HepG2 (cell line): Measurements from ENCODE around the gene STMN1. TPM values are rescaled to one million over a fixed set of nuclear protein-coding genes. Genes with fewer than 3 reads are reported as not detected.

ENCODE experiments used
- ATAC-seq: fragments of 200-7000 bp; cut with Tn5 transposase; 3 replicates; pipeline ENCODE4 v1.9.1; 2020; ENCODE audit warnings: mild to moderate bottlenecking, moderate library complexity
- BruUV-seq: library from RNA; stranded (reverse); fragments of 400-500 nt; replicated peaks from 2 replicates; lab custom pipeline; 2021; lab: Mats Ljungman, UMichigan
- CTCF ChIA-PET: fragments of 300-600 bp; formaldehyde crosslinking; extraction: SDS; loops from one replicate; lab custom pipeline; 2021; ENCODE audit warnings: low total read pairs, inconsistent platforms, low intra/inter-chr PET ratio; lab: Yijun Ruan, JAX
- POLR2A ChIA-PET: fragments of 350-600 bp; sonication (Branson Sonifier 250); formaldehyde crosslinking; loops from one replicate; lab custom pipeline; 2020; ENCODE audit warnings: antibody characterized with exemption, inconsistent platforms; lab: Yijun Ruan, JAX
- DNase-seq: peaks from one replicate; pipeline ENCODE4 v3.0.0-alpha.2; 2015; ENCODE audit warnings: low spot score
- FAIRE-seq: peaks from 3 replicates; lab custom pipeline; 2011; peaks lifted over from hg19 to GRCh38; lab: Jason Lieb, UNC
- H2AFZ ChIP-seq: one replicate; pipeline ENCODE4 v1.6.1; 2011; ENCODE audit warnings: low read length, inconsistent platforms
- H3K27ac ChIP-seq: fragments of 300-600 bp; 3 replicates; pipeline ENCODE4 v1.8.0; 2011; ENCODE audit warnings: mixed run types, mild to moderate bottlenecking, mixed read lengths, low read length, inconsistent platforms; ENCODE audit not compliant: insufficient read depth; ENCODE audit errors: extremely low read length
- H3K27me3 ChIP-seq, 2 experiments: fragments of 200-600 bp in 1 of 2; 2 replicates in 1 of 2; 3 replicates in 1 of 2; pipeline versions ENCODE4 v1.6.0 to v1.8.0; 2011; ENCODE audit warnings: low read length in 2 of 2, mild to moderate bottlenecking in 2 of 2, moderate library complexity in 2 of 2, inconsistent platforms in 1 of 2; ENCODE audit not compliant: insufficient read depth in 2 of 2, control insufficient read depth in 1 of 2
- H3K36me3 ChIP-seq, 2 experiments: fragments of 200-600 bp in 1 of 2; replicated peaks in 1 of 2; 2 replicates in 1 of 2; 3 replicates in 1 of 2; pipeline versions ENCODE4 v1.5.1 to v1.8.0; 2011; ENCODE audit warnings: low read length in 2 of 2, inconsistent platforms in 1 of 2; ENCODE audit not compliant: insufficient read depth in 2 of 2, control insufficient read depth in 1 of 2
- H3K4me1 ChIP-seq: 2 replicates; pipeline ENCODE4 v1.5.1; 2012; ENCODE audit warnings: low read length, inconsistent platforms; ENCODE audit not compliant: insufficient read depth
- H3K4me2 ChIP-seq: 2 replicates; pipeline ENCODE4 v1.6.0; 2011; ENCODE audit warnings: low read depth, low read length, inconsistent platforms
- H3K4me3 ChIP-seq, 3 experiments: fragments of 200-600 bp in 1 of 3; sonication (generic), shearing (Covaris generic) in 1 of 3; replicated peaks in 1 of 3; 2 replicates each; pipeline ENCODE4 v1.5.1; 2011 to 2016; ENCODE audit warnings: low read length in 3 of 3, inconsistent platforms in 2 of 3, low read depth in 2 of 3, mild to moderate bottlenecking in 2 of 3, control low read depth in 1 of 3, mixed read lengths in 1 of 3; ENCODE audit not compliant: insufficient read depth in 1 of 3
- H3K79me2 ChIP-seq: one replicate; pipeline ENCODE4 v1.6.1; 2011; ENCODE audit warnings: low read length, inconsistent platforms; ENCODE audit not compliant: insufficient read depth
- H3K9ac ChIP-seq: 2 replicates; pipeline ENCODE4 v1.6.0; 2011; ENCODE audit warnings: mild to moderate bottlenecking, low read depth, low read length, inconsistent platforms; ENCODE audit not compliant: insufficient read depth
- H3K9me3 ChIP-seq: 2 replicates; pipeline ENCODE4 v1.5.1; 2012; ENCODE audit warnings: mild to moderate bottlenecking, low read length
- H4K20me1 ChIP-seq: 2 replicates; pipeline ENCODE4 v1.6.0; 2011; ENCODE audit warnings: inconsistent platforms, mild to moderate bottlenecking, low read length, moderate library complexity; ENCODE audit not compliant: insufficient read depth
- MED8 ChIP-seq: sonication (generic); formaldehyde crosslinking; IDR thresholded peaks from 2 replicates; pipeline ENCODE4 v1.8.1; 2023; ENCODE audit warnings: mild to moderate bottlenecking, missing genetic modification reagents; ENCODE audit not compliant: insufficient replicate concordance
- PATZ1 ChIP-seq: sonication (generic); formaldehyde crosslinking; IDR thresholded peaks from 2 replicates; pipeline ENCODE4 v1.4.0; 2020; ENCODE audit warnings: missing genetic modification reagents
- ZNF333 ChIP-seq: sonication (generic); formaldehyde crosslinking; IDR thresholded peaks from 2 replicates; pipeline ENCODE4 v1.4.0; 2020; ENCODE audit warnings: mild to moderate bottlenecking, missing genetic modification reagents, borderline replicate concordance
- ZNF7 ChIP-seq: IDR thresholded peaks from 2 replicates; pipeline ENCODE4 v1.6.1; 2016; ENCODE audit warnings: missing biosample characterization, missing genetic modification reagents
- WGBS: methylation state at CpG from one replicate; pipeline ENCODE4 v1.1.6; 2017; ENCODE audit warnings: low lambda C conversion rate; 5-methylcytosine and 5-hydroxymethylcytosine counted together
- in situ Hi-C: cut with HindIII; loops from 2 replicates; pipeline ENCODE4 v1.10.0; 2017; ENCODE audit warnings: low pct_unique_long_range_greater_than_20kb; ENCODE audit not compliant: extremely low pct_ligation_motif_present
- intact Hi-C: fragments of 100-400 bp; cut with micrococcal nuclease; formaldehyde crosslinking; loops from one replicate; pipeline ENCODE4 v1.10.0; 2022; ENCODE audit not compliant: unreplicated experiment
- polyA plus RNA-seq, 8 experiments: library from polyadenylated mRNA; depleted of rRNA in 3 of 8; stranded (reverse) in 7 of 8; unstranded in 1 of 8; fragments of >200 nt; fragmentation: Illumina TruSeq in 4 of 8; extraction: Trizol in 4 of 8; gene quantifications; 2 replicates each; pipeline versions ENCODE4 v1.2.1 to v1.2.3, GENCODE V29; 2011 to 2016; ENCODE audit warnings: low read depth in 4 of 8, missing spikeins in 1 of 8, mixed read lengths in 1 of 8; ENCODE audit not compliant: insufficient read depth in 1 of 8
- total RNA-seq, 5 experiments: library from RNA; depleted of rRNA; stranded (reverse); fragments of >200 nt; fragmentation: Illumina TruSeq; extraction: Trizol; gene quantifications; 2 replicates each; pipeline ENCODE4 v1.2.3, GENCODE V29; 2016; ENCODE audit warnings: low read depth in 1 of 5
- TF ChIP-seq, protein P1 (sequence below): fragments of 450-650 bp; IDR thresholded peaks from 2 replicates; pipeline ENCODE4 v1.6.1; 2016

STMN1 gene
- total and polyA plus RNA-seq, 2 of the 13 experiments (the other 11 are each of a cell fraction or from before 2014, with no cell fraction given): 45.9 to 409 TPM

DNA sequence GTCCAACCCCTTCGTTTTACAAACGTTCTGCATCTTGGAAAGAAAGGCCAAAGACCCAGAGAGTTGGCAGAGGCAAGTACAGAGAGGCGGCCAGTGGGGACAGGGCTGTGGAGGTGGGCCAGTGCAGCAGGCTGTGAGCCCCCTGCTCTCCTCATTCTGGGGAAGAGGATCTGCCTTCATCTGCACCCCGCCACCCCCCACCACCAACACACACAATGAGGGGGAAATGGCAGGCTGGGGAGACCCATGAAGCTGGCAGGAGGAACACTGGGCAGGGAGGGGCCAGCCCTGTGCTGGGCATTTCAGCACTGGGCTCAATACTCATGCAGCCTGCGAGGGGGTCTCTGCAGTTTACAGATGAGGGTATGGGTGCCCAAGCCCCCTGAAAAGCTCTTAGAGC lies 14.6 kb downstream of the STMN1 start:
- H4K20me1 ChIP-seq: no peaks in the 10 kb centered on the region
- H3K9me3 ChIP-seq: no peaks in the 10 kb centered on the region
- peaks cover 39% of the 10 kb centered on the region for H3K4me1 ChIP-seq
- in situ Hi-C loops (loop anchor here (10.0 kb wide), 1 partner anchor 273 kb away; the partner anchor contains the start of genes C1orf232 and ZNF593), intact Hi-C loops (loop anchor here (2.0 to 5.0 kb wide), 2 partner anchors 17 to 69 kb away; partner anchors contain the start of gene PAQR7)
- ChIA-PET CTCF (no interaction called here), POLR2A (interaction anchor here (1.1 to 1.6 kb wide), 3 partner anchors 12 to 106 kb away, joined by 4 to 5 read pairs (median 5); partner anchors contain the start of genes PAFAH2 and PAQR7)
- DNase-seq (no peak), FAIRE-seq (no peak), ATAC-seq (no peak)
- H3K27me3 ChIP-seq: no peaks in the 10 kb centered on the region
- no peak overlapping the region for H2AFZ ChIP-seq
- no peak overlapping the region for H3K4me2 ChIP-seq
- TF ChIP-seq MED8 (CRISPR knock-in tag): no peak
- TF ChIP-seq, protein P1, sequence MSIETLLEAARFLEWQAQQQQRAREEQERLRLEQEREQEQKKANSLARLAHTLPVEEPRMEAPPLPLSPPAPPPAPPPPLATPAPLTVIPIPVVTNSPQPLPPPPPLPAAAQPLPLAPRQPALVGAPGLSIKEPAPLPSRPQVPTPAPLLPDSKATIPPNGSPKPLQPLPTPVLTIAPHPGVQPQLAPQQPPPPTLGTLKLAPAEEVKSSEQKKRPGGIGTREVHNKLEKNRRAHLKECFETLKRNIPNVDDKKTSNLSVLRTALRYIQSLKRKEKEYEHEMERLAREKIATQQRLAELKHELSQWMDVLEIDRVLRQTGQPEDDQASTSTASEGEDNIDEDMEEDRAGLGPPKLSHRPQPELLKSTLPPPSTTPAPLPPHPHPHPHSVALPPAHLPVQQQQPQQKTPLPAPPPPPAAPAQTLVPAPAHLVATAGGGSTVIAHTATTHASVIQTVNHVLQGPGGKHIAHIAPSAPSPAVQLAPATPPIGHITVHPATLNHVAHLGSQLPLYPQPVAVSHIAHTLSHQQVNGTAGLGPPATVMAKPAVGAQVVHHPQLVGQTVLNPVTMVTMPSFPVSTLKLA: no peak
- TF ChIP-seq ZNF333 (CRISPR knock-in tag): no peak
- no peak for TF ChIP-seq ZNF7 (CRISPR knock-in tag)
- no peak for TF ChIP-seq PATZ1 (CRISPR knock-in tag)
- H3K9ac ChIP-seq: no peak overlapping the region
- H3K79me2 ChIP-seq: no peaks in the 10 kb centered on the region
- H3K27ac ChIP-seq: no peak overlapping the region
- H3K4me3 ChIP-seq: no peak overlapping the region
- BruUV-seq: no TSS peak
- no peaks in the 10 kb centered on the region; a peak in 1 of 5 replicates for H3K36me3 ChIP-seq
- WGBS: 82% methylated on average over 4 of the region's 5 CpGs
